Measurements from ENCODE around the gene PERM1.

GRCh38 chr1:1027791-1028190, 45.9 kb upstream of the PERM1 start:
- TF ChIP-seq CTCF (IDR thresholded peaks at IDR 0.05; ENCODE audit: insufficient read depth, low read length, poor library complexity, severe bottlenecking) = no peak
- no peak for TF ChIP-seq EZH2phosphoT487 (conservative IDR thresholded peaks at IDR 0.05; ENCODE audit: low read length)

Measured in SU-DHL-6 (cell line).